GM12865 (cell line): ENCODE results near the gene ZBTB7B.

Experiments
- DNase-seq: peaks from one replicate; pipeline ENCODE4 v3.0.0; 2010; ENCODE audit warnings: low read depth
- H3K4me3 ChIP-seq: 2 replicates; pipeline ENCODE4 v1.5.1; 2011; ENCODE audit warnings: mild to moderate bottlenecking, low read depth, low read length, control low read depth
- CTCF ChIP-seq: IDR thresholded peaks from 2 replicates; pipeline ENCODE4 v1.5.1; 2011; ENCODE audit warnings: low read length, control low read depth, low read depth, inconsistent platforms; ENCODE audit not compliant: insufficient read depth; ENCODE audit errors: missing control alignments

The ZBTB7B gene

GRCh38 chr1:155050560-155051341 lies 48.1 kb downstream of the ZBTB7B start, which contains the start of gene ADAM15:
TSS of gene ADAM15 (plus strand) at chr1:155051316. CDS start at chr1:155051387, 71 bp downstream.
- H3K4me3 ChIP-seq: peak within 1 kb of the TSS; percentile 78
- TF ChIP-seq CTCF: peak; percentile 97
- peak; percentile 81 for DNase-seq

GRCh38 chr1:155051342-155051776 lies 48.8 kb downstream of the ZBTB7B start:
- no peak for TF ChIP-seq CTCF
- peak overlapping the region; percentile 78 for H3K4me3 ChIP-seq
- no peak for DNase-seq

GRCh38 chr1:155051777-155052398 lies 49.3 kb downstream of the ZBTB7B start:
- H3K4me3 ChIP-seq: peak overlapping the region; percentile 78
- no peak for DNase-seq
- TF ChIP-seq CTCF: no peak

DNA sequence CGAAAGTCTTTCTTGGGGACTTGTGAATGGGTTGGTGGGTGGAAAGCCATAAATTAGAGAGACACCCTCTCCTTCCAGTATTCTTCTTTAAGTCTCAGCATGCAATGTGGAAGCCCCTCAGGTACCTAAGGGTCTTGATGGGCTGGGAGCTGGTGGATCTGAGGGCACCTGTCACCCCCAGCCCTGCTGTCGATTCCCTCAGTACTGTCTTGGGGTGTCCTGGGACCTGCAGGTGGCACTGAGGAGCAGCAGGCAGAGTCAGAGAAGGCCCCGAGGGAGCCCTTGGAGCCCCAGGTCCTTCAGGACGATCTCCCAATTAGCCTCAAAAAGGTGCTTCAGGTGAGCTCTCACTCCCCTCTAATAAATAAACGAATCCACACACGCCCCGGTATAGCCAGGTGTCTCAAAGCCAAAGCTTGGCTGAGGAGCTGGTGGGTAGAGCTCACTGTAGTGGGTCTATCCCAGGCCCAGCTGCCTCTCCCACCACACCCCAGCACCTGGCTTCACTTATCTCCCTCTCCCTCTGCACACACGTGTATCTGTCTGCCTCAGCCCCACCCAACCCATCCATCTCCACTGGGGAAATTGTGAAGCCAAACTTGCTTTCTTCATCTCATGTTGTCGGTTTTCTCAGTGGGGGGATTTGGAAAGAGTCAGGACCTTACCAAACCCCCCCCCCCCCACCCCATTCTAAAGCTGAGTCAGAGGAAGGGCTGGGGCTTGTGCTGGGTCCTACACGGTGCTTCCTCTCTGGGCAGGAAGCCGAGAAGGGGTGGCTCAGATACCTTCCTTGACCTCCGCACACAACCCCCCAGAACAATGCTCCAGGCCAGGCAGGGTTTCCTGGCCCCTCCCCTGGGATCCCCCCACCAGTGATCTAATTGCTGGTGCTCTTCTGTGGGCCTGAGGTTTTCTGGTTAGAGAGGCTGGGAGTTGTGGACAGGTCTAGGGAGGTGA lies 50.1 kb downstream of the ZBTB7B start:
- no peak for DNase-seq
- TF ChIP-seq CTCF: peak; percentile 9
- H3K4me3 ChIP-seq: no peak overlapping the region

DNA sequence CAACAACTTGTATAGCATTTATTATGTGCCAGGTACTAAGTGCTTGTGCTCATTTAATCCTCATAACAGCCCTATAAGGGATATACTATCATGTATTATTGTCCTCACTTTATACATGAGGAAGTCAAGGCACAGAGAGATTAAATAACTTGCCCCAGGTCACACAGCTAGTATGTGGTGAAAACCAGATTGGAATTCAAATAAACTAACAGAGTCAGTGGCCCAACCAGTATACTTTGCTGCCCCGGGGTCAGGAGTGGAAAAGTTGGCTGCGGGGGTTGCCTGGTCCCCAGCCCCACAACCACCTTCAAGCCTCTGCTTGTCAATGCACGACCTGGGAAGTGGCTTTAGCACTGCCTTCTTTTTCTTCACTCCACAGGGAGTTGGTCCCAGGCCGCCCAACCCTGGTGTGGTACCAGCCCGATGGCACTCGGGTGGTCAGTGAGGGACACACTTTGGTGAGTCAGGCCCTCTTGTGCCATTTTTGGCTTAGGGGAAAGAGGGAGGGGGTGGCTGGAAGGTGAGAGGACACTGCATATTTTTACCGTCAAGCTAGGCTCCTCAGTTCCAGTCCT lies 51.0 kb downstream of the ZBTB7B start:
- no peak for DNase-seq
- no peak for TF ChIP-seq CTCF
- H3K4me3 ChIP-seq: no peak overlapping the region

DNA sequence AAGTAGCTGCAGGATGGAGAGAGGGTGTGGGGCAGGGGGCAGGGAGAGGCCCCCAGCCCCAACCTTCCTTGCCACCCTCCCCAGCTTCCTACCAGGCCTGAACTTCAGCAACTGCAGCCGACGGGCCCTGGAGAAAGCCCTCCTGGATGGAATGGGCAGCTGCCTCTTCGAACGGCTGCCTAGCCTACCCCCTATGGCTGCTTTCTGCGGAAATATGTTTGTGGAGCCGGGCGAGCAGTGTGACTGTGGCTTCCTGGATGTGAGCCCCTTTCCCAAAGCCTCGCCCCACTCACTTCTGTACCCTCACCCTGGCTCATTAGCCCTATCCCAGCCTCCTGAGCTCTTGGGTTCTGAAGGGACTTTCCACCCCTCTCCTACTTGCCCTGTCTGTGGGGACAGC lies 54.5 kb downstream of the ZBTB7B start:
- DNase-seq: no peak
- TF ChIP-seq CTCF: no peak
- H3K4me3 ChIP-seq: no peak overlapping the region
